ENCODE data around the gene F2RL1.
"Not testable (repeated sequence)": the region's sequence is repeated elsewhere in the genome, so short reads cannot be mapped to it uniquely, and the experiment has no call there.

Gene F2RL1

GRCh38 chr5:76782444-76782843, 36.4 kb upstream of the F2RL1 start:
- TF ChIP-seq, protein P1, sequence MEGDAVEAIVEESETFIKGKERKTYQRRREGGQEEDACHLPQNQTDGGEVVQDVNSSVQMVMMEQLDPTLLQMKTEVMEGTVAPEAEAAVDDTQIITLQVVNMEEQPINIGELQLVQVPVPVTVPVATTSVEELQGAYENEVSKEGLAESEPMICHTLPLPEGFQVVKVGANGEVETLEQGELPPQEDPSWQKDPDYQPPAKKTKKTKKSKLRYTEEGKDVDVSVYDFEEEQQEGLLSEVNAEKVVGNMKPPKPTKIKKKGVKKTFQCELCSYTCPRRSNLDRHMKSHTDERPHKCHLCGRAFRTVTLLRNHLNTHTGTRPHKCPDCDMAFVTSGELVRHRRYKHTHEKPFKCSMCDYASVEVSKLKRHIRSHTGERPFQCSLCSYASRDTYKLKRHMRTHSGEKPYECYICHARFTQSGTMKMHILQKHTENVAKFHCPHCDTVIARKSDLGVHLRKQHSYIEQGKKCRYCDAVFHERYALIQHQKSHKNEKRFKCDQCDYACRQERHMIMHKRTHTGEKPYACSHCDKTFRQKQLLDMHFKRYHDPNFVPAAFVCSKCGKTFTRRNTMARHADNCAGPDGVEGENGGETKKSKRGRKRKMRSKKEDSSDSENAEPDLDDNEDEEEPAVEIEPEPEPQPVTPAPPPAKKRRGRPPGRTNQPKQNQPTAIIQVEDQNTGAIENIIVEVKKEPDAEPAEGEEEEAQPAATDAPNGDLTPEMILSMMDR (IDR thresholded peaks at IDR 0.05; ENCODE audit: control insufficient read depth, extremely low read depth, insufficient read depth) = no peak
- no peak overlapping the region for H3K4me3 ChIP-seq (ENCODE audit: low read depth, low read length)
- DNase-seq (ENCODE audit: low read depth) = no peak

GRCh38 chr5:76787237-76787636, 31.6 kb upstream of the F2RL1 start:
- TF ChIP-seq, protein P1 (IDR thresholded peaks at IDR 0.05; ENCODE audit: control insufficient read depth, extremely low read depth, insufficient read depth) = no peak
- H3K4me3 ChIP-seq (ENCODE audit: low read depth, low read length) = no peak overlapping the region
- DNase-seq (ENCODE audit: low read depth) = peak; percentile 19

DNA sequence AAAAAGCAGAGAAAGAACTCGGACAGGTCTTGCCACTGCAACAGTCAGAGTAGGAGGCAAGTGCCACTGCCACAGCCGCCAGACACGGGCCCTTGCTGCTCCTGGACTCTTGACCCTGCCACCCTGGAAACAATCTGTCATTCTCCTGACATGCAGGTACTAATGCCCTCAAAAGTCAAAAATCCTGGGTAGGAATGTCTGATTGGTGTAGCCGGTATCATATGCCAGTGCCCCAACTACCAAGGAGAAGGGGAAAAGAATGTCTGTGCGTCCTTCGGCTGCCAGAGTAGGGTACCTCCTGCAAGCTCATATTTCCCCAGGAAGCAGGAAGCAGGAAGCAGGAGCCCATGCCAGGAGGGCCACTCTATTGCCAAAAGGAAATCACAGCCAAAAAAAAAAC, 30.5 kb upstream of the F2RL1 start:
- TF ChIP-seq, protein P1 (IDR thresholded peaks at IDR 0.05; ENCODE audit: control insufficient read depth, extremely low read depth, insufficient read depth) = no peak

GRCh38 chr5:76789275-76789674, 29.6 kb upstream of the F2RL1 start:
- not testable (repeated sequence) for DNase-seq (ENCODE audit: low read depth); H3K4me3 ChIP-seq (ENCODE audit: low read depth, low read length)

More for the DNA sequence above, 30.5 kb upstream of the F2RL1 start:
- no peak overlapping the region for H3K4me3 ChIP-seq (ENCODE audit: low read depth, low read length)
- peak; percentile 33 for DNase-seq (ENCODE audit: low read depth)

- H3K4me3 ChIP-seq (ENCODE audit: low read depth, low read length) = no peak overlapping the region
- TF ChIP-seq, protein P1 (IDR thresholded peaks at IDR 0.05; ENCODE audit: control insufficient read depth, extremely low read depth, insufficient read depth) = no peak
- no peak for DNase-seq (ENCODE audit: low read depth)
These were observed 28.7 kb upstream of the F2RL1 start for GRCh38 chr5:76789991-76790581.

GRCh38 chr5:76790632-76791290, 28.1 kb upstream of the F2RL1 start:
- DNase-seq (ENCODE audit: low read depth) = no peak
- TF ChIP-seq, protein P1 (IDR thresholded peaks at IDR 0.05; ENCODE audit: control insufficient read depth, extremely low read depth, insufficient read depth) = no peak
- no peak overlapping the region for H3K4me3 ChIP-seq (ENCODE audit: low read depth, low read length)

DNA sequence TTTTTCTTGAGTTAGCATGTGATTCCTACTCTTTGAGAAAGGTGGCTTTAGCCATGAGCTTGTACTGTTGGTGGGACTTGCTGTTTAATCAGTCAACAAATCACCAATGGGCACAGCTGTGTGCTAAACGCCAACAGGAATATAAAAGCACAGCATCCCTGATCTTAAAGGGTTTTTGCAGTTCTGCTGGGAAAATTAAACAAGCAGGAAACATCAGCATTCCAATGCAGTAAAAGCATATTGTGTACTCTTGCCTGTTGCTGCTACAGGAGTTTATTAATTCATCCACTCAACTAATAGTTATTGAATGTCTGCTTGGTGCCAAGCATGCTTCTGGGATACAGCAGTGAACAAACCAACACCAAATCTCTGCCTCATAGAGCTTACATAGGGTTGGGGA, 27.4 kb upstream of the F2RL1 start:
- TF ChIP-seq, protein P1 (IDR thresholded peaks at IDR 0.05; ENCODE audit: control insufficient read depth, extremely low read depth, insufficient read depth) = no peak
- no peak overlapping the region for H3K4me3 ChIP-seq (ENCODE audit: low read depth, low read length)
- no peak for DNase-seq (ENCODE audit: low read depth)

Measured in LNCaP clone FGC (cell line).